IMR-90 (cell line): Measurements from ENCODE around the gene ABR.

ENCODE experiments used
- CEBPB ChIP-seq: IDR thresholded peaks from 2 replicates; pipeline ENCODE4 v1.6.1; 2012; ENCODE audit warnings: low read depth, low read length, improper control_type of control experiment
- CTCF ChIP-seq: conservative IDR thresholded peaks from 2 replicates; pipeline ENCODE4 v1.5.1; 2012; ENCODE audit warnings: mild to moderate bottlenecking, low read depth, low read length, improper control_type of control experiment
- ELK1 ChIP-seq: fragments of 150-350 bp; IDR thresholded peaks from 2 replicates; pipeline ENCODE4 v1.6.1; 2016; ENCODE audit warnings: low read depth, mild to moderate bottlenecking, low read length, moderate library complexity, borderline replicate concordance
- FOS ChIP-seq: fragments of 150-350 bp; IDR thresholded peaks from 2 replicates; pipeline ENCODE4 v1.6.1; 2016; ENCODE audit warnings: low read depth, low read length
- MAFK ChIP-seq: IDR thresholded peaks from 2 replicates; pipeline ENCODE4 v1.6.1; 2012; ENCODE audit warnings: low read depth, low read length, improper control_type of control experiment
- MXI1 ChIP-seq: IDR thresholded peaks from 2 replicates; pipeline ENCODE4 v1.6.1; 2012; ENCODE audit warnings: low read depth, mild to moderate bottlenecking, low read length, moderate library complexity, borderline replicate concordance
- NFE2L2 ChIP-seq: fragments of 150-350 bp; IDR thresholded peaks from 2 replicates; pipeline ENCODE4 v1.6.1; 2016; ENCODE audit warnings: low read depth, mild to moderate bottlenecking, low read length
- POLR2A ChIP-seq: IDR thresholded peaks from 2 replicates; pipeline ENCODE4 v1.6.1; 2012; ENCODE audit warnings: mild to moderate bottlenecking, low read depth, low read length
- RAD21 ChIP-seq: IDR thresholded peaks from 2 replicates; pipeline ENCODE4 v1.6.1; 2012; ENCODE audit warnings: low read length, improper control_type of control experiment
- RCOR1 ChIP-seq: IDR thresholded peaks from 2 replicates; pipeline ENCODE4 v1.6.1; 2012; ENCODE audit warnings: mild to moderate bottlenecking, low read length, improper control_type of control experiment; ENCODE audit not compliant: insufficient replicate concordance
- RFX5 ChIP-seq: IDR thresholded peaks from 2 replicates; pipeline ENCODE4 v1.8.0; 2012; ENCODE audit warnings: low read depth, mild to moderate bottlenecking, low read length, moderate library complexity
- SMC3 ChIP-seq: fragments of 150-350 bp; IDR thresholded peaks from 2 replicates; pipeline ENCODE4 v1.6.1; 2016; ENCODE audit warnings: low read depth, mild to moderate bottlenecking, antibody characterized with exemption, low read length, moderate library complexity
- TF ChIP-seq, protein P1 (sequence below): fragments of 150-350 bp; IDR thresholded peaks from 2 replicates; pipeline ENCODE4 v1.6.1; 2017; ENCODE audit warnings: mild to moderate bottlenecking, antibody characterized with exemption, low read length, low read depth

- no peak for TF ChIP-seq CTCF
- TF ChIP-seq POLR2A, result no peak
- TF ChIP-seq RAD21, result no peak
- TF ChIP-seq, protein P1, sequence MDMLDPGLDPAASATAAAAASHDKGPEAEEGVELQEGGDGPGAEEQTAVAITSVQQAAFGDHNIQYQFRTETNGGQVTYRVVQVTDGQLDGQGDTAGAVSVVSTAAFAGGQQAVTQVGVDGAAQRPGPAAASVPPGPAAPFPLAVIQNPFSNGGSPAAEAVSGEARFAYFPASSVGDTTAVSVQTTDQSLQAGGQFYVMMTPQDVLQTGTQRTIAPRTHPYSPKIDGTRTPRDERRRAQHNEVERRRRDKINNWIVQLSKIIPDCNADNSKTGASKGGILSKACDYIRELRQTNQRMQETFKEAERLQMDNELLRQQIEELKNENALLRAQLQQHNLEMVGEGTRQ, result no peak
- no peak for TF ChIP-seq RFX5
- TF ChIP-seq RCOR1, result no peak
- no peak for TF ChIP-seq SMC3
- TF ChIP-seq MAFK, result no peak
- no peak for TF ChIP-seq NFE2L2
- TF ChIP-seq CEBPB, result no peak
- TF ChIP-seq FOS, result no peak
- no peak for TF ChIP-seq ELK1
- no peak for TF ChIP-seq MXI1
These were observed 177.4 kb downstream of the ABR start for GRCh38 chr17:1002412-1002753.
